Activated T-cell treated with anti-CD3 and anti-CD28 coated beads, Interleukin-2, amount 50 U/mL, for 48 hours (primary cell): ENCODE results near the gene PCBD1.
"Not testable (repeated sequence)": the region's sequence is repeated elsewhere in the genome, so short reads cannot be mapped to it uniquely, and the experiment has no call there.

ENCODE experiments used
- DNase-seq, 2 experiments: peaks; one replicate each; pipeline ENCODE4 v3.0.0-alpha.2; 2020

PCBD1 gene

GRCh38 chr10:70887804-70888800, at the start of gene PCBD1:
Gene PCBD1, minus strand, starts transcription at chr10:70888565. Its CDS starts 32 bp downstream, at chr10:70888533.
- DNase-seq: peak; percentile 77 to 79

- no peak for DNase-seq
Observed at GRCh38 chr10:70937661-70938060, 49.3 kb upstream of the PCBD1 start.

GRCh38 chr10:70936111-70936510, 47.7 kb upstream of the PCBD1 start:
- no peak for DNase-seq

GRCh38 chr10:70935631-70936030, 47.3 kb upstream of the PCBD1 start:
- no peak for DNase-seq

GRCh38 chr10:70935125-70935625, 46.8 kb upstream of the PCBD1 start:
- DNase-seq: no peak

- DNase-seq: no peak
Observed at GRCh38 chr10:70934701-70935100, 46.3 kb upstream of the PCBD1 start.

- DNase-seq: no peak
Observed at GRCh38 chr10:70932392-70933196, 44.2 kb upstream of the PCBD1 start.

GRCh38 chr10:70931168-70931815, 42.9 kb upstream of the PCBD1 start:
- DNase-seq: no peak

- DNase-seq: no peak
Observed at GRCh38 chr10:70930263-70931000, 42.1 kb upstream of the PCBD1 start.

- no peak for DNase-seq
Observed at GRCh38 chr10:70928140-70928539, 39.8 kb upstream of the PCBD1 start.

GRCh38 chr10:70927189-70927943, 39.0 kb upstream of the PCBD1 start:
- DNase-seq: no peak

GRCh38 chr10:70926226-70927000, 38.0 kb upstream of the PCBD1 start:
- no peak for DNase-seq

GRCh38 chr10:70925377-70926225, 37.2 kb upstream of the PCBD1 start:
- peak; percentile 72 to 79 for DNase-seq

GRCh38 chr10:70923696-70924095, 35.3 kb upstream of the PCBD1 start:
- no peak for DNase-seq

GRCh38 chr10:70921285-70921684, 32.9 kb upstream of the PCBD1 start:
- DNase-seq: no peak

GRCh38 chr10:70920519-70920918, 32.2 kb upstream of the PCBD1 start:
- no peak for DNase-seq

GRCh38 chr10:70919906-70920305, 31.5 kb upstream of the PCBD1 start:
- not testable (repeated sequence) for DNase-seq

- no peak for DNase-seq
Observed at GRCh38 chr10:70918851-70919530, 30.6 kb upstream of the PCBD1 start.

- DNase-seq: no peak
Observed at GRCh38 chr10:70917635-70918034, 29.3 kb upstream of the PCBD1 start.
